H1 (cell line): ENCODE measurements around the gene TBC1D25. TPM values are rescaled to one million over a fixed set of nuclear protein-coding genes. Genes with fewer than 3 reads are reported as not detected.

Experiments
- KDM4A ChIP-seq: IDR thresholded peaks from one replicate; pipeline ENCODE4 v1.7.1; 2012; ENCODE audit warnings: low read depth, mild to moderate bottlenecking, moderate library complexity, low read length, inconsistent platforms; ENCODE audit not compliant: severe bottlenecking
- RNF2 ChIP-seq: fragments of 200-900, 300-1000 bp; sonication (generic); IDR thresholded peaks from 2 replicates; pipeline ENCODE4 v1.7.1; 2016; ENCODE audit warnings: borderline replicate concordance, low read depth, mild to moderate bottlenecking, antibody characterized with exemption, low read length; ENCODE audit not compliant: poor library complexity, severe bottlenecking; ENCODE audit errors: missing control alignments
- polyA plus RNA-seq, 7 experiments: library from polyadenylated mRNA; depleted of rRNA in 3 of 7; stranded (reverse) in 5 of 7; unstranded in 2 of 7; fragments of >200 nt in 5 of 7; fragments of 200-250 nt in 2 of 7; gene quantifications; 1 replicate in 5 of 7; 2 replicates in 1 of 7; 4 replicates in 1 of 7; pipeline versions ENCODE4 v1.2.1 to v1.2.3, GENCODE V29; 2011 to 2013; ENCODE audit warnings: missing spikeins in 2 of 7, mixed read lengths in 2 of 7
- total RNA-seq: library from RNA; stranded (reverse); fragmentation: NEBNext Ultra II Directional; extraction: Animal tissue kit (Norgen Biotek cat#: 25700); gene quantifications from 2 replicates; pipeline ENCODE4 v1.2.1, GENCODE V29; 2021
- TF ChIP-seq, protein P1 (sequence below): IDR thresholded peaks from 2 replicates; pipeline ENCODE4 v1.6.1; 2011; ENCODE audit warnings: low read depth, mild to moderate bottlenecking, low read length; ENCODE audit not compliant: insufficient read depth

The TBC1D25 gene
- total and polyA plus RNA-seq, 2 of the 8 experiments (the other 6 are each of a cell fraction or from before 2014, with no cell fraction given): 6.5 to 6.8 TPM

- no peak for TF ChIP-seq RNF2
- TF ChIP-seq, protein P1, sequence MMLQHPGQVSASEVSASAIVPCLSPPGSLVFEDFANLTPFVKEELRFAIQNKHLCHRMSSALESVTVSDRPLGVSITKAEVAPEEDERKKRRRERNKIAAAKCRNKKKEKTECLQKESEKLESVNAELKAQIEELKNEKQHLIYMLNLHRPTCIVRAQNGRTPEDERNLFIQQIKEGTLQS: no peak
- TF ChIP-seq KDM4A: no peak
Measured at GRCh38 chrX:48512371-48512935, 27.1 kb upstream of the TBC1D25 start (continued).
